Naive thymus-derived CD4-positive, alpha-beta T cell (primary cell): ENCODE results near the gene SYT15B. TPM values are rescaled to one million over a fixed set of nuclear protein-coding genes. Genes with fewer than 3 reads are reported as not detected.
"Not testable (repeated sequence)": the region's sequence is repeated elsewhere in the genome, so short reads cannot be mapped to it uniquely, and the experiment has no call there.

ENCODE experiments used
- ATAC-seq: fragments of 150-1000 bp; cut with Tn5 transposase; 2 replicates; pipeline ENCODE4 v1.10.0; 2021; ENCODE audit warnings: mild to moderate bottlenecking, moderate library complexity
- CTCF ChIA-PET: fragments of 350-600 bp; sonication (Branson Sonifier 250); formaldehyde crosslinking; loops from one replicate; lab custom pipeline; 2021; ENCODE audit warnings: antibody characterized with exemption; lab: Charles Lee
- POLR2A ChIA-PET: fragments of 350-600 bp; sonication (Branson Sonifier 250); formaldehyde crosslinking; loops from one replicate; lab custom pipeline; 2021; ENCODE audit warnings: antibody characterized with exemption, inconsistent platforms; lab: Charles Lee
- DNase-seq, 9 donors: peaks; one replicate each; pipeline versions ENCODE4 v3.0.0 to v3.0.0-alpha.2; 2020 to 2022; ENCODE audit warnings: mixed read lengths in 1 of 9
- H3K27ac ChIP-seq: one replicate; pipeline ENCODE4 v1.7.0; 2013; ENCODE audit warnings: mild to moderate bottlenecking, low read depth, low read length, moderate library complexity
- H3K27me3 ChIP-seq, 2 donors: one replicate each; pipeline ENCODE4 v1.7.0; 2013; ENCODE audit warnings: low read length in 2 of 2, mild to moderate bottlenecking in 2 of 2, moderate library complexity in 2 of 2; ENCODE audit not compliant: control insufficient read depth in 2 of 2, insufficient read depth in 2 of 2
- H3K36me3 ChIP-seq, 3 experiments: 1 replicate in 2 of 3; 2 replicates in 1 of 3; pipeline ENCODE4 v1.7.0; 2013; ENCODE audit warnings: low read length in 3 of 3, mild to moderate bottlenecking in 3 of 3, moderate library complexity in 1 of 3; ENCODE audit not compliant: insufficient read depth in 3 of 3, control insufficient read depth in 2 of 3
- H3K4me1 ChIP-seq, 2 donors: one replicate each; pipeline ENCODE4 v1.7.0; 2013; ENCODE audit warnings: low read length in 2 of 2, mild to moderate bottlenecking in 2 of 2, moderate library complexity in 1 of 2; ENCODE audit not compliant: control insufficient read depth in 2 of 2, insufficient read depth in 2 of 2
- H3K4me3 ChIP-seq: 2 replicates; pipeline ENCODE4 v1.7.0; 2013; ENCODE audit warnings: mild to moderate bottlenecking, low read length
- H3K9me3 ChIP-seq, 3 experiments: 1 replicate in 2 of 3; 2 replicates in 1 of 3; pipeline ENCODE4 v1.7.0; 2013; ENCODE audit warnings: low read length in 3 of 3; ENCODE audit not compliant: control insufficient read depth in 2 of 3
- H3K27ac Mint-ChIP-seq, 9 donors: one replicate each; pipeline ENCODE4 v1.8.0; 2020 to 2022; ENCODE audit warnings: mixed read lengths in 9 of 9, mild to moderate bottlenecking in 8 of 9, moderate library complexity in 5 of 9, inconsistent platforms in 2 of 9
- H3K27me3 Mint-ChIP-seq, 5 donors: one replicate each; pipeline ENCODE4 v1.8.0; 2021 to 2022; ENCODE audit warnings: mixed read lengths in 5 of 5, mild to moderate bottlenecking in 1 of 5
- H3K36me3 Mint-ChIP-seq, 5 donors: one replicate each; pipeline ENCODE4 v1.8.0; 2020 to 2022; ENCODE audit warnings: mixed read lengths in 5 of 5, mild to moderate bottlenecking in 3 of 5, inconsistent platforms in 1 of 5
- H3K4me1 Mint-ChIP-seq, 7 donors: one replicate each; pipeline ENCODE4 v1.8.0; 2020 to 2022; ENCODE audit warnings: mixed read lengths in 7 of 7, mild to moderate bottlenecking in 3 of 7, inconsistent platforms in 1 of 7
- H3K4me3 Mint-ChIP-seq, 10 donors: one replicate each; pipeline ENCODE4 v1.8.0; 2020 to 2022; ENCODE audit warnings: mild to moderate bottlenecking in 10 of 10, mixed read lengths in 10 of 10, moderate library complexity in 6 of 10, inconsistent platforms in 2 of 10
- H3K9me3 Mint-ChIP-seq, 11 donors: one replicate each; pipeline ENCODE4 v1.8.0; 2020 to 2022; ENCODE audit warnings: mixed read lengths in 11 of 11, mild to moderate bottlenecking in 4 of 11, inconsistent platforms in 1 of 11, moderate library complexity in 1 of 11
- intact Hi-C, 2 donors: fragments of 100-400 bp; cut with micrococcal nuclease; formaldehyde crosslinking; loops; one replicate each; pipeline ENCODE4 v1.15.1; 2023
- polyA plus RNA-seq, 2 donors: library from polyadenylated mRNA; unstranded; fragments of 300-500 nt; fragmentation: Illumina TruSeq; gene quantifications; one replicate each; pipeline ENCODE4 v1.2.3, GENCODE V29; 2021
- total RNA-seq, 6 experiments: library from RNA in 5 of 6; stranded (reverse) in 5 of 6; gene quantifications; 1 replicate in 5 of 6; 2 replicates in 1 of 6; pipeline ENCODE4 v1.2.3 and lab custom pipeline; 2021 to 2026

Gene SYT15B
- total and polyA plus RNA-seq, 7 experiments from 2014 or later: 0.12 to 0.24 (median 0.17) TPM; not detected in 4

DNA sequence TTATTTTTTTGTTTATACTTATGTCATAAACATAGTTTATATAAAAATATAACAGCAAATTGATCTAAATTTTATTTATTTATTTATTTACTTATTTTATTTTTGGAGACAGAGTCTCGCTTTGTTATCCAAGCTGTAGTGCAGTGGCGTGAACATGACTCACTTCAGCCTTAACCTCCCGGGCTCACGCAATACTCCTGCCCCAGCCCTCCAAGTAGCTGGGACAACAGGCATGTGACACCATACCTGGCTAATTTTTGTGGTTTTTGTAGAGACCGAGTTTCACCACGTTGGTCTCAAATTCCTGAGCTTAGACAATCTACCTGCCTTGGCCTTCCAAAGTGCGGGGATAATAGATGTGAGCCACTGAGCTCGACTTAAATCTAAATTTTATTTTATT lies 13.0 kb downstream of the SYT15B start:
- not testable (repeated sequence) for DNase-seq, H3K27ac ChIP-seq

DNA sequence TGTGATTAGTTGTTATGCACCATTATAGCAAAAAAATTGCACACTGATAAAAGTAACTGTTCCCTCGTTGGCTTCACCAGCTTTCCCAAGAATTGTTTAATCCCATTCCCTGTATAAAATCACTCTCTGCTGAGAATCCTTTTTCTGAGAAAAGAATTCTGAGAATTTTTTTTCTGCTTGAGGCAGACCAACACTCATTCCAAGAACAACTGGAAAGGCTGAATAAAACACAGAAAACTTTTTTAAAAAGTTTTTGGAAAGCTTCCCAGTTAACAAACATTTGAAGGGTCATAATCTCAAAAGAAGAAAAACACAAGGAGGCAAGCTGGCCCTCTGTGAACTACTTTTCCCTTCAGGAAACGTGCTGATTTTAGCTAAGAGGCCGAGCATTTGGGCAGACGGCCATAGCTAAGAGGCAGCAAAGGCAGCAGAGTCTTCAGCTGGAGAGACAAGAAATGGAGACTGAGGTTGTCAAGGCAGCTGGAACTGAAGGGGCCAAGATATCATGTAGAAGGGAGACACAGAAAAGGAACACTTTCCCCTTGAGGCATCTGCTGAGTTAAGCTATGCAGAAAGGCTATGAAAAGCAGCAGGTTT lies 16.5 kb downstream of the SYT15B start:
- ATAC-seq, H3K4me3 Mint-ChIP-seq, H3K9me3 ChIP-seq, H3K27ac ChIP-seq, intact Hi-C loops, H3K4me1 ChIP-seq, H3K4me3 ChIP-seq, POLR2A ChIA-PET, H3K36me3 ChIP-seq, H3K4me1 Mint-ChIP-seq, H3K36me3 Mint-ChIP-seq, H3K9me3 Mint-ChIP-seq, H3K27ac Mint-ChIP-seq, CTCF ChIA-PET, DNase-seq, H3K27me3 ChIP-seq, H3K27me3 Mint-ChIP-seq: not testable (repeated sequence)

More for the DNA sequence above, 13.0 kb downstream of the SYT15B start:
- H3K36me3 Mint-ChIP-seq, H3K27me3 ChIP-seq, CTCF ChIA-PET, H3K27me3 Mint-ChIP-seq, intact Hi-C loops, H3K9me3 Mint-ChIP-seq, H3K4me1 ChIP-seq, H3K27ac Mint-ChIP-seq, H3K36me3 ChIP-seq, ATAC-seq, H3K9me3 ChIP-seq, POLR2A ChIA-PET, H3K4me1 Mint-ChIP-seq, H3K4me3 ChIP-seq, H3K4me3 Mint-ChIP-seq: not testable (repeated sequence)

DNA sequence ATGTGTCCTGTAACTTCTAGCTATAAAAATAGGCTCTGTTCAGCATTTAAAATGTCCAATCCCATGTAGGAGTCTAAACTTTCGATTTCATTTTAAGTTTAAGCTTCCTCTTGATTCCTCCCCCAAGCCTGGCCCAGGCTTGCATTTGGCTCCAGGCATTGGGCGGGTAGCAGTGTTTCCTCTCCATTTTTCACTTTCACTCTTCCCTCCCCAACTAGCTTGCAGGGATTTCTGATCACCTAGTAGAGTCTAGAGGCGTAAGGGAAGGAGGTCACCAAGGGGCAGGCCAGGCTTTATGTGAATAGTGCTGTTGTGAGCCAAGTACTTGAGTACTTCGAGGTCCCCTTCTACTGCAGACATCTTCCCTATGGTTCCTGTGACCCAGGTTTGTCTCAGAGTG lies 18.5 kb downstream of the SYT15B start:
- H3K4me3 ChIP-seq, DNase-seq, H3K27me3 ChIP-seq, H3K4me1 ChIP-seq, H3K27ac ChIP-seq, H3K36me3 ChIP-seq, H3K9me3 Mint-ChIP-seq, H3K27me3 Mint-ChIP-seq, CTCF ChIA-PET, H3K36me3 Mint-ChIP-seq, intact Hi-C loops, H3K9me3 ChIP-seq, H3K4me3 Mint-ChIP-seq, ATAC-seq, H3K27ac Mint-ChIP-seq, POLR2A ChIA-PET, H3K4me1 Mint-ChIP-seq: not testable (repeated sequence)

DNA sequence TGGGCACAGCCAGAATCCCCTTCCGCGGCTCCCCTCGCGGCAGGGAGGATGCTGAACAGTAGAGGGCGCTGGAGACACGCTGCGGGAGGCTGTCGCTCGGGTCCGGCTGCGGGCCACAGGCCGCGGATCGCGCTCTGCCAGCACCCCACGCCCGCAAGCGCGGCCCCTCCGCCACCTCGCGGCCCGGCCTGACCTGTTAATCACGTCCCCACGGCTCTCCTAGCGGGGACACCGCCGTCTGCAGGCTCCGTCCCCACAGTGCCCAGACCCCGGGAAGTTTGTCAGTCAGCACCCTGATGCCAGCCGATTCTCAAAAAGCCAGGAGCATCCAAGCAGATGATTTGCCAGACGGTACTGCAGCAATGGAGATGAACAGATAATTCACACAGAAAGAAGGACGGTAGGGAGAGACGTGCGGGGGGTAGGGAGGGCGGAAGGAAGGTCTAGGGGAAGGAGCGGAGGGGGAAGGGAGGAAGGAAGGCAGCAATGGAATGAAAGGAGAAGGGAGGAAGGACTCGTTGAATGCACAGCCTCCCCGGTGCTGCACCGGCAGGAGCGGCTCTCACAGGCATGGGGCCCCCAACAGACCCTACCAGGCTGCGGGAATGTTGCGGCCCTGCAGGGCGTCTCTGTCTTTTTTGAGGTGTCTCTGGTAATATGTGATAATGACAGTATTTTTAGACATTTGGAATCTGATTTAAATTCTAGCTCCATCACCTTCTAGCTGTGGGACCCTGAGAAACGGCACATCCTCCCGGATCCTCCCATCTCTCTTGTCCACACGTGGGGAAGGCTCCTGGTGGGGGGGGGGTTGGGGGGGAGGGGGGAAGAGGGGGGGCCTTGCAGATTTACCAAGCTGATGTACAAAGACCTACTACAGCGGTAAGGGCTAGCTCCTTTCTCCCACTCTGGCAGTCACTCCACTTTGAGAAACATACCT lies 19.5 kb downstream of the SYT15B start:
- intact Hi-C loops, H3K9me3 Mint-ChIP-seq, H3K4me3 ChIP-seq, H3K27me3 Mint-ChIP-seq, H3K4me1 ChIP-seq, CTCF ChIA-PET, H3K36me3 ChIP-seq, H3K36me3 Mint-ChIP-seq, H3K27me3 ChIP-seq, H3K4me1 Mint-ChIP-seq, H3K27ac Mint-ChIP-seq, H3K27ac ChIP-seq, POLR2A ChIA-PET, H3K9me3 ChIP-seq: not testable (repeated sequence)
- peak overlapping the region in 6 of 10 donors; percentile 34 to 64 (median 50) for H3K4me3 Mint-ChIP-seq
- DNase-seq: peak; percentile 4 to 67 (median 43)
- peak; percentile 96 for ATAC-seq

DNA sequence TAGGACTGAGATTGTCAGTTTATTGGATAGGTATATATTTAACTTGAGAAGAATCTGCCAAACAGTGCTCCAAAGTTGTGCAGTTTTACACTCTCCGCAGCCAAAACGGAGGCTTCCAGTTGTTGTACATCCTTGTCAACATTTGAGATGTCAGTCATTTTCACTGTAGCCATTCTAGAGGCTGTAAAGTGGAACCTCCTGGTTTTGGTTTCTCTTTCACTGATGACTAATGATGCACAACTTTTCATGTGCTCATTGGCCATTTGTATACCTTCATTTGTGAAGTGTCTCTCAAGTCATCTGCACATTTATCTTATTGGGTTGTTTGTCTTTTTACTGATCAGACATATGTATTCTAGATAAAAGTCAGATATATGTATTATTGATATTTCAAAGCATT lies 22.5 kb downstream of the SYT15B start:
- H3K36me3 ChIP-seq, H3K27ac ChIP-seq, H3K4me3 ChIP-seq, H3K36me3 Mint-ChIP-seq, H3K9me3 Mint-ChIP-seq, POLR2A ChIA-PET, H3K4me3 Mint-ChIP-seq, H3K27me3 ChIP-seq, DNase-seq, H3K4me1 ChIP-seq, H3K27ac Mint-ChIP-seq, intact Hi-C loops, H3K27me3 Mint-ChIP-seq, H3K9me3 ChIP-seq, H3K4me1 Mint-ChIP-seq, CTCF ChIA-PET: not testable (repeated sequence)
- ATAC-seq: peak; percentile 18

DNA sequence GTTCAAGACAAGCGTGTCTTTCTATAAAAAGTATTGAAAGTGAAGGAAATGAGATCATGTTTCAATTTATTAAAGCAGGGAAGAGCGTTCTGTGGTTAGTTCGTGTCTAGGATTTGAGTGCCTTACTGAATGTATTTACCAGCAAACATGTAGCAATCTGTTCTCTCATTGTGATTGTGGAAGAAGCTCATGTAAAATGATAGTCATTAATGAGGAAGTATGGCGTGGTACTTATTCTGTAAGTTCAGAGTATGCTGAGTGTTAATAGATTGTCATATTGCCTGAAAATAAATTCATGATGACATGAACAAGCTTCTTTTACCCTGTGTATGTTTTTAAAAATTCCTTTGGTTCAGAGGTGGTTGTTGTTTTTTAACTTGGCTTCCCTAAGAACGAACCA lies 32.5 kb downstream of the SYT15B start:
- H3K9me3 ChIP-seq, H3K4me1 ChIP-seq, H3K36me3 ChIP-seq, H3K9me3 Mint-ChIP-seq, H3K4me3 ChIP-seq, CTCF ChIA-PET, intact Hi-C loops, H3K36me3 Mint-ChIP-seq, ATAC-seq, H3K27me3 Mint-ChIP-seq, POLR2A ChIA-PET, H3K27me3 ChIP-seq, H3K4me3 Mint-ChIP-seq, H3K4me1 Mint-ChIP-seq, H3K27ac ChIP-seq, DNase-seq, H3K27ac Mint-ChIP-seq: not testable (repeated sequence)

DNA sequence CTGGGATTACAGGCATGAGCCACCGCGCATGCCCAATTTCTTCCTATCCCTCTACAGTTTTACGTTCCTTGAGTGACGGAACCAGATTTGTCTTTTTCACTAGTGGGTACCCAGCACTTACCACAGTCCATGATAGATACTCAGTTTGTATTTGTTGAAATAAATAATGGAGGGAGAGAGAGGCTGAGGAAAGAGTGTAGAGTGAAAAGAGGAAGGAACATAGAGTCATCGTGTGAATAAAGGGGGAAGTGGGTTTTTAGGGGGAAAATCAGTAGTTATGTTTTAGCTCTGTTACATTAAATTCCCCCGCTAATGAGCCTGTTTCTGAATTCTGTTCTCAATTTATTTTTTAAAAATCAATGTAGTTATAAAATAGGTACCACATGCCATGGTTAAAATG lies 37.7 kb downstream of the SYT15B start:
- H3K27ac ChIP-seq, DNase-seq, H3K36me3 Mint-ChIP-seq, H3K36me3 ChIP-seq, H3K4me3 ChIP-seq, H3K9me3 ChIP-seq, POLR2A ChIA-PET, H3K27ac Mint-ChIP-seq, H3K27me3 Mint-ChIP-seq, CTCF ChIA-PET, H3K27me3 ChIP-seq, H3K4me3 Mint-ChIP-seq, intact Hi-C loops, H3K4me1 ChIP-seq, H3K9me3 Mint-ChIP-seq, H3K4me1 Mint-ChIP-seq: not testable (repeated sequence)
- peak; percentile 49 for ATAC-seq
